OCI-LY1 (cell line): ENCODE data around the gene AMER3.

ENCODE experiments used
- H2AFZ ChIP-seq: fragments of 200-600 bp; sonication (generic), shearing (Covaris generic); 2 replicates; pipeline ENCODE4 v1.6.0; 2014; ENCODE audit warnings: antibody characterized with exemption, mild to moderate bottlenecking, low read length
- H3F3A ChIP-seq: fragments of 200-600 bp; sonication (generic), shearing (Covaris generic); 2 replicates; pipeline ENCODE4 v1.6.0; 2014; ENCODE audit warnings: mild to moderate bottlenecking, antibody characterized with exemption, low read length, moderate library complexity; ENCODE audit not compliant: insufficient read depth
- H3K27ac ChIP-seq: fragments of 200-600 bp; sonication (generic); 2 replicates; pipeline ENCODE4 v1.5.1; 2014; ENCODE audit warnings: low read length, mixed run types, mild to moderate bottlenecking, low read depth; ENCODE audit not compliant: poor library complexity, severe bottlenecking
- H3K27me3 ChIP-seq: fragments of 200-600 bp; sonication (generic); 2 replicates; pipeline ENCODE4 v1.6.0; 2014; ENCODE audit warnings: antibody characterized with exemption, mild to moderate bottlenecking, low read length, moderate library complexity; ENCODE audit not compliant: insufficient read depth
- H3K36me3 ChIP-seq: fragments of 200-600 bp; sonication (generic); 2 replicates; pipeline ENCODE4 v1.6.1; 2014; ENCODE audit warnings: mild to moderate bottlenecking, antibody characterized with exemption, low read length, moderate library complexity, mixed read lengths; ENCODE audit not compliant: insufficient read depth
- H3K4me1 ChIP-seq: fragments of 200-600 bp; sonication (generic); 2 replicates; pipeline ENCODE4 v1.5.1; 2014; ENCODE audit warnings: mild to moderate bottlenecking, low read length, moderate library complexity; ENCODE audit not compliant: insufficient read depth, severe bottlenecking
- H3K4me2 ChIP-seq: fragments of 200-600 bp; sonication (generic), shearing (Covaris generic); 2 replicates; pipeline ENCODE4 v1.6.1; 2014; ENCODE audit warnings: low read length
- H3K4me3 ChIP-seq: fragments of 200-600 bp; sonication (generic); 2 replicates; pipeline ENCODE4 v1.5.1; 2014; ENCODE audit warnings: low read length, low read depth, mild to moderate bottlenecking, mixed read lengths; ENCODE audit not compliant: poor library complexity, severe bottlenecking
- H3K79me2 ChIP-seq: fragments of 200-600 bp; shearing (Covaris generic); 2 replicates; pipeline ENCODE4 v1.6.1; 2016; ENCODE audit warnings: mixed run types, low read length, mixed read lengths; ENCODE audit not compliant: insufficient read depth
- H3K9ac ChIP-seq: fragments of 200-600 bp; sonication (generic), shearing (Covaris generic); 2 replicates; pipeline ENCODE4 v1.6.1; 2014; ENCODE audit warnings: mild to moderate bottlenecking, low read length, mixed read lengths
- H3K9me2 ChIP-seq: fragments of 200-600 bp; sonication (generic), shearing (Covaris generic); 2 replicates; pipeline ENCODE4 v1.6.1; 2014; ENCODE audit warnings: low read depth, mild to moderate bottlenecking, low read length, mixed read lengths
- H3K9me3 ChIP-seq: fragments of 200-600 bp; shearing (Covaris generic); 2 replicates; pipeline ENCODE4 v1.6.1; 2014; ENCODE audit warnings: low read length, mixed read lengths
- H4K20me1 ChIP-seq: fragments of 200-600 bp; sonication (generic), shearing (Covaris generic); 2 replicates; pipeline ENCODE4 v1.6.0; 2016; ENCODE audit warnings: mild to moderate bottlenecking, low read length; ENCODE audit not compliant: insufficient read depth
- CTCF ChIP-seq: fragments of 200-600 bp; sonication (generic), shearing (Covaris generic); IDR thresholded peaks from 2 replicates; pipeline ENCODE4 v1.5.1; 2017; ENCODE audit warnings: mild to moderate bottlenecking, antibody characterized with exemption, low read length, moderate library complexity, mixed read lengths
- EZH2 ChIP-seq: fragments of 200-600 bp; sonication (generic), shearing (Covaris generic); IDR thresholded peaks from 2 replicates; pipeline ENCODE4 v1.8.0; 2017; ENCODE audit warnings: borderline replicate concordance, mixed run types, mild to moderate bottlenecking, antibody characterized with exemption, low read length, moderate library complexity, mixed read lengths

AMER3 gene

GRCh38 chr2:130768191-130768855 is 13.0 kb downstream of the AMER3 start:
- Histone ChIP-seq H2AFZ (no peak overlapping the region), H3K27me3 (no peaks in the 10 kb centered on the region)

DNA sequence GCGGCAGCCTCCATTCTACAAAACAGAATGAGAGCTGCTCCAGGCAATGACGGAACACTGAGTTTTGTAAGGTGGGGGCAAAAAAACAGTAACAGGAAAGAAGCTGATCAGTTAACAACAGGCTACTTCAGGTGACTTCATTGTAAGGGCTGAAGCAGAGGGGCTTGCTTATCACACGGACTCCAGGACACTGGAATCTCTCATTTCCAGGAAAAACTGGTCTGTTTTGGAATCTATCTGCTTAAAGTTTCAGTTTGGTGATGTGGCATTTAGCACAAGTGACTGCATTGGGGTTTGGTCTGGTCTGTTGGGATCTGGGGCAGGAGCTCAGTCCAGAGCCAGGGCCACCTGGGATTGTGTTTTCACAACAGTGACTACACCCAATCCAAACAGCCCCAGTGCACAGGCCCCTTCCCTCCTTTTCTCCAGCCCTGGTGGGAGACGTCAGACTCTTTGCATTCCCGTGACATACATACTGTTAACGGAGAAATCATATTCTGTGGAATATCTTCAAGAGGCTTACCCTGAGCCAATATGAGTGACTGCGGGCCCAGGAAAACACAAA is 14.1 kb downstream of the AMER3 start:
- Histone ChIP-seq H3K9me3 (0 out of 2 replicates have a peak, but pooled peaks cover 3% of the 10 kb centered on the region), H2AFZ (no peak overlapping the region), H3K4me2 (no peak overlapping the region), H4K20me1 (no peaks in the 10 kb centered on the region), H3K4me3 (no peak overlapping the region), H3K9me2 (no peaks in the 10 kb centered on the region), H3K36me3 (no peaks in the 10 kb centered on the region), H3K9ac (no peak overlapping the region), H3F3A (no peaks in the 10 kb centered on the region), H3K4me1 (no peaks in the 10 kb centered on the region), H3K79me2 (no peaks in the 10 kb centered on the region), H3K27me3 (no peaks in the 10 kb centered on the region), H3K27ac (no peak overlapping the region)
- no peak for TF ChIP-seq EZH2
- no peak for TF ChIP-seq CTCF

More at GRCh38 chr2:130768191-130768855, 13.0 kb downstream of the AMER3 start:
- H3K79me2 ChIP-seq, result no peaks in the 10 kb centered on the region
- H3K4me1 ChIP-seq, result no peaks in the 10 kb centered on the region
- no peak overlapping the region for H3K9ac ChIP-seq
- H3K4me3 ChIP-seq, result no peak overlapping the region
- H3K4me2 ChIP-seq, result no peak overlapping the region
- no peaks in the 10 kb centered on the region for H3K9me2 ChIP-seq
- H3F3A ChIP-seq, result no peaks in the 10 kb centered on the region
- no peak overlapping the region for H3K27ac ChIP-seq
- H3K36me3 ChIP-seq, result no peaks in the 10 kb centered on the region
- no peaks in the 10 kb centered on the region for H4K20me1 ChIP-seq
- H3K9me3 ChIP-seq, result 0 out of 2 replicates have a peak, but pooled peaks cover 3% of the 10 kb centered on the region
- TF ChIP-seq EZH2, result no peak
- peak; percentile 32; the same call in 1 of the 2 replicates for TF ChIP-seq CTCF

DNA sequence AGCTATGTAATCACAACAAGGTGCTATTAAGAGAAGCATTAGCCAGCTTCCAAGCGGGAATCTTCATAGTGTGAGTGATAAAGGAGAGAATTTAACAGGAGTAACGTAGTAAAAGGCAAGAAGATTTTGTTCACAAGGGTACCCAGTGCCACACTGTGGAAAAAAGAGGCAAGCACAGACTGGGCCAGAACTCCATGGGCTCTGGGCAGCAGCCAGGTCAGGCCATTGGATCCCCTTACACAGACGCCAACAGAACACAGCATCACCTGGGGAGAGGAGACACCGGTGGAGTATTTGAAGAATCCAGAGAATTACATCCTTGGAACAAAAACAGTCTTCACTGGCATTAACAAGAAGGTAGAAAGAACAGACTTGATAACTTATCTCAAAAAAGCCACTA is 21.2 kb downstream of the AMER3 start:
- no peak overlapping the region for H3K4me3 ChIP-seq
- H3K36me3 ChIP-seq, result no peaks in the 10 kb centered on the region
- H3K27me3 ChIP-seq, result no peaks in the 10 kb centered on the region
- H4K20me1 ChIP-seq, result no peaks in the 10 kb centered on the region
- no peaks in the 10 kb centered on the region for H3F3A ChIP-seq
- H3K4me2 ChIP-seq, result no peak overlapping the region
- no peak for TF ChIP-seq EZH2
- no peak for TF ChIP-seq CTCF
- H3K79me2 ChIP-seq, result no peaks in the 10 kb centered on the region
- no peaks in the 10 kb centered on the region for H3K9me2 ChIP-seq
- H3K9ac ChIP-seq, result no peak overlapping the region
- no peak overlapping the region for H2AFZ ChIP-seq
- no peak overlapping the region for H3K27ac ChIP-seq
- H3K9me3 ChIP-seq, result 0 out of 2 replicates have a peak, but pooled peaks cover 3% of the 10 kb centered on the region
- no peaks in the 10 kb centered on the region for H3K4me1 ChIP-seq
